Activated T-helper 17 cell treated with anti-CD3 and anti-CD28 coated beads, Interleukin-2, amount 50 U/mL, for 72 hours (primary cell): Measurements from ENCODE around the gene CEP104. TPM values are rescaled to one million over a fixed set of nuclear protein-coding genes. Genes with fewer than 3 reads are reported as not detected.

ENCODE experiments used
- ATAC-seq: fragments of 150-1000 bp; cut with Tn5 transposase; replicated peaks from 2 replicates; pipeline ENCODE4 v1.10.0; 2021; ENCODE audit warnings: mild to moderate bottlenecking, moderate library complexity
- H3K27ac Mint-ChIP-seq: one replicate; pipeline ENCODE4 v1.8.0; 2022; ENCODE audit warnings: mixed read lengths
- H3K27me3 Mint-ChIP-seq: one replicate; pipeline ENCODE4 v1.8.0; 2022; ENCODE audit warnings: mixed read lengths
- H3K36me3 Mint-ChIP-seq: one replicate; pipeline ENCODE4 v1.8.0; 2022; ENCODE audit warnings: low read depth, mild to moderate bottlenecking, mixed read lengths
- H3K4me1 Mint-ChIP-seq: one replicate; pipeline ENCODE4 v1.8.0; 2022; ENCODE audit warnings: mixed read lengths
- H3K4me3 Mint-ChIP-seq: one replicate; pipeline ENCODE4 v1.8.0; 2022; ENCODE audit warnings: mild to moderate bottlenecking, mixed read lengths
- H3K9me3 Mint-ChIP-seq: one replicate; pipeline ENCODE4 v1.8.0; 2022; ENCODE audit warnings: mixed read lengths
- total RNA-seq, 2 donors: library from RNA; stranded (reverse); gene quantifications; one replicate each; pipeline ENCODE4 v1.2.3, GENCODE V29; 2022

The CEP104 gene
- total RNA-seq, 2 donors from 2014 or later = 17.8 to 39.4 TPM

- ATAC-seq = no peak
- Mint-ChIP-seq H3K36me3 (peaks cover 80% of the 10 kb centered on the region), H3K9me3 (no peaks in the 10 kb centered on the region), H3K4me3 (no peak overlapping the region), H3K27me3 (no peaks in the 10 kb centered on the region), H3K27ac (no peak overlapping the region), H3K4me1 (peaks cover 19% of the 10 kb centered on the region)
Observed at GRCh38 chr1:3886106-3886670, 29.2 kb upstream of the CEP104 start.

DNA sequence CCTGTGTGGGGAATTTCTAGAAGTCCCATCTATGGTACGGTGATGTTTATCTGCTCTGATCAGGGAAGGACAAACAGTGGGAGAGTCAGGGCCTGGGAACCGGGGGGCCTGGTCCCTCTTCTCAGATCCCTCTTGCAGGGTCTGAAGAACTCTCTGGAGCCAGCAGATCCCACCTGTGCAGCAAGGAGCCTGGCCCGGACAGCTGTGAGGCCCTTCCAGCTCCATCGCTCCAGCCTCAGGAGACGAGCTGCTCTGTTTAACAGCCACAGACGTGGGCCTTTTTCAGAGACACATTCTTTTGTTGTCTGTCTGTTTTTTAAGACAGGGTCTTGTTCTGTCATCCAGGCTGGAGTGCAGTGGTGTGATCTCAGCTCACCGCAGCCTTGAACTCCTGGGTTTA lies 28.6 kb upstream of the CEP104 start:
- H3K36me3 Mint-ChIP-seq = peaks cover 75% of the 10 kb centered on the region
- ATAC-seq = no peak
- H3K4me3 Mint-ChIP-seq = no peak overlapping the region

GRCh38 chr1:3884966-3885365 lies 28.0 kb upstream of the CEP104 start:
- H3K36me3 Mint-ChIP-seq = peaks cover 69% of the 10 kb centered on the region
- no peak overlapping the region for H3K4me3 Mint-ChIP-seq
- ATAC-seq = peak; percentile 23
- H3K27me3 Mint-ChIP-seq = no peaks in the 10 kb centered on the region
- peaks cover 8% of the 10 kb centered on the region for H3K4me1 Mint-ChIP-seq
- no peaks in the 10 kb centered on the region for H3K9me3 Mint-ChIP-seq
- H3K27ac Mint-ChIP-seq = peak overlapping the region; percentile 35

More for the DNA sequence above, 28.6 kb upstream of the CEP104 start:
- Mint-ChIP-seq H3K9me3 (no peaks in the 10 kb centered on the region), H3K4me1 (peaks cover 15% of the 10 kb centered on the region), H3K27ac (no peak overlapping the region), H3K27me3 (no peaks in the 10 kb centered on the region)

GRCh38 chr1:3883194-3883925 lies 26.3 kb upstream of the CEP104 start:
- Mint-ChIP-seq H3K4me1 (peaks cover 5% of the 10 kb centered on the region), H3K27ac (peak overlapping the region; percentile 24), H3K9me3 (peaks cover 4% of the 10 kb centered on the region), H3K4me3 (peak overlapping the region; percentile 10), H3K27me3 (no peaks in the 10 kb centered on the region), H3K36me3 (peaks cover 69% of the 10 kb centered on the region)
- ATAC-seq = peak; percentile 65

DNA sequence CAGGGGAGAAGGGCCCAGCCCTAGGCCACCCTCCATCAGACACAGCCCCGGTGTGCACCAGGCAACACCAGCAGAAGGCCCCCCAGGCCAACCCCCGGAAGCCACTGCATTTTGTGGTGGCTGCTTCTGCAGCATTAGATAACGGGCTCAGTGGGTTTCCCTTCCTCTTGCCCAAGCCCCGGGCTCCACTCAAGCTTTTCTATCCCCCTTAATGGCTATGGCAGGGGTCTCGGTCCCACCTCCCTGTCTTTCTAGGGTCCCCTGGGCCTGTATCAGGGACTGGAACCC lies 24.1 kb upstream of the CEP104 start:
- ATAC-seq = no peak
- Mint-ChIP-seq H3K9me3 (peaks cover 4% of the 10 kb centered on the region), H3K27ac (no peak overlapping the region), H3K4me1 (peaks cover 5% of the 10 kb centered on the region), H3K4me3 (no peak overlapping the region), H3K36me3 (peaks cover 71% of the 10 kb centered on the region), H3K27me3 (no peaks in the 10 kb centered on the region)

- Mint-ChIP-seq H3K4me3 (no peak overlapping the region), H3K27me3 (no peaks in the 10 kb centered on the region), H3K36me3 (peaks cover 76% of the 10 kb centered on the region), H3K4me1 (peaks cover 5% of the 10 kb centered on the region), H3K27ac (no peak overlapping the region), H3K9me3 (peaks cover 4% of the 10 kb centered on the region)
- no peak for ATAC-seq
Observed at GRCh38 chr1:3880429-3881192, 23.6 kb upstream of the CEP104 start.

- Mint-ChIP-seq H3K4me1 (peaks cover 4% of the 10 kb centered on the region), H3K9me3 (peaks cover 4% of the 10 kb centered on the region), H3K27ac (no peak overlapping the region), H3K4me3 (no peak overlapping the region), H3K36me3 (peaks cover 76% of the 10 kb centered on the region), H3K27me3 (no peaks in the 10 kb centered on the region)
- no peak for ATAC-seq
Observed at GRCh38 chr1:3879787-3880428, 22.9 kb upstream of the CEP104 start.

DNA sequence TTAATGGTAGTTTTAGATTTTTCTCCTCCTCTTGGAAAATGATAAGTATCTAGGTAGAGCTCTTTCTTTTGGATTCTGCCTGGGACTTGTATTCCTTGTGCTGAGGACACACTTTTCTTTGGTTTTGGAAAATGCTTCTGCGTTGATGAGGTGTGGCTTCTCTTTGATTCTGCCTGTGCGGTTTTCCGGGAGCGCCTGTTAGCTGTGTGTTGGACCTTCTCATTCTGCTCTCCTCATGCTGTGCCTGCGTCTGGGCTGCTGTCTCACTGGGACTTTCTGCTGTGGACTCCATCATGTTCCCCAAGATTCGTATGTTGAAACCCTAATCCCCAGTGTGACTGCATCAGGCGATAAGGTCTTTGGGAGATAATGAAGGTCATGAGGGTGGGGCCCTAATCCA lies 22.1 kb upstream of the CEP104 start:
- H3K9me3 Mint-ChIP-seq = peaks cover 4% of the 10 kb centered on the region
- no peak overlapping the region for H3K27ac Mint-ChIP-seq
- peaks cover 71% of the 10 kb centered on the region for H3K36me3 Mint-ChIP-seq
- H3K27me3 Mint-ChIP-seq = no peaks in the 10 kb centered on the region
- no peak for ATAC-seq
- H3K4me3 Mint-ChIP-seq = no peak overlapping the region
- no peaks in the 10 kb centered on the region for H3K4me1 Mint-ChIP-seq

DNA sequence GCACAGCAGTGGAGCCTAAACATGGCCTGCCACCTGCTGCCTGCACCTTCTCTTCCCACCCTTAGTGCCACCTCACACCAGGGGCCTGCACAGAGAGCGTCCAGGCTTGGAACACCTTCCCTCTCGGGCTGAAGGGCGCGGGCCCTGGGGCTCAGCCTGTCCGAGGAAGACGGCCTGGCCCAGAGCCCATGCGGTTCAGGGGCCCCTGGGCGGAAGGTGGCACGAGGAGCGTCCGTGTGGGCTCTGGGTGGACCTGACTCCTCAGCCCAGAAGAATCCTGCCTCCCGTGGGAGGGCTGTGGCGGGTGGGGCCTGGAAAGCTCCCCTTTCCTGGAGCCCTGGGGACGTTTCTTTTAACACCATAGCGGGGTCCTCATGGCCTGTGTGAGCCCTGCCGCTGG lies 19.7 kb upstream of the CEP104 start:
- H3K9me3 Mint-ChIP-seq = peaks cover 4% of the 10 kb centered on the region
- H3K4me3 Mint-ChIP-seq = no peak overlapping the region
- H3K4me1 Mint-ChIP-seq = no peaks in the 10 kb centered on the region
- no peak for ATAC-seq
- no peak overlapping the region for H3K27ac Mint-ChIP-seq
- peaks cover 76% of the 10 kb centered on the region for H3K36me3 Mint-ChIP-seq
- H3K27me3 Mint-ChIP-seq = no peaks in the 10 kb centered on the region

DNA sequence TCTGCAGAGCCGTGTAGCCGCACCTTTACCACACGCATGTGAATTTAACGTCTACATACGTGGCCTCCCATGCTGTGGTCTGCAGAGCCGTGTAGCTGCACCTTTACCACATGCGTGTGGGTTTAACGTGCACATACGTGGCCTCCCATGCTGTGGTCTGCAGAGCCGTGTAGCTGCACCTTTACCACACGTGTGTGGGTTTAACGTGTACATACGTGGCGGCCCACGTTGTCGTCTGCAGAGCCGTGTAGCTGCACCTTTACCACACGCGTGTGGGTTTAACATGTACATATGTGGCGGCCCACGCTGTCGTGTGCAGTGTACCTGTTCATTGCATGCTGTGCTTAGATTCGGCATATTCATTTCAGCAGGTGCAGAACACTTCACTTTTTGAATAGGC lies 17.7 kb upstream of the CEP104 start:
- Mint-ChIP-seq H3K36me3 (peaks cover 85% of the 10 kb centered on the region), H3K9me3 (peaks cover 4% of the 10 kb centered on the region), H3K4me3 (no peak overlapping the region), H3K27ac (no peak overlapping the region), H3K4me1 (no peaks in the 10 kb centered on the region), H3K27me3 (no peaks in the 10 kb centered on the region)
- no peak for ATAC-seq

DNA sequence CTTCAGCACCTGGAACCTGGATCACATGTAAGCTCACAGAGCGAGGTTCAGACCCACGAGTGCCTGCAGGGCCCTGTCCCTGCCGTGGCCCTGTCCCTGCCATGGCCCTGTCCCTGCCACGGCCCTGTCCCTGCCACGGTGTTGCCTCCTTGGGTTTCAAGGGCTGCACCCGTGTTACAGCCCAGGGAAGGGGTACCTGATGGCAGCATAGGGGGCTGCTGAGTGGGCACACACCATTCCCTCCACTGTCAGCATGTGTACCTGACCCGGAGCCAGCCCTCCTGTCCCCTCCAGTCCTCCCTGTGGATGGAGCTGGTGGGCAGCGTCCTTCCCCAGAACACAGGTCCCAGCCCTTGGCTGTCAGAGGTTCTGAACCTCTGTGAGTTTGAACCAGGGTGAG lies 15.5 kb upstream of the CEP104 start:
- Mint-ChIP-seq H3K4me1 (peaks cover 4% of the 10 kb centered on the region), H3K9me3 (no peaks in the 10 kb centered on the region), H3K27ac (no peak overlapping the region), H3K36me3 (peaks cover 76% of the 10 kb centered on the region), H3K27me3 (no peaks in the 10 kb centered on the region), H3K4me3 (no peak overlapping the region)
- ATAC-seq = no peak

- no peak overlapping the region for H3K27ac Mint-ChIP-seq
- no peaks in the 10 kb centered on the region for H3K27me3 Mint-ChIP-seq
- ATAC-seq = no peak
- H3K9me3 Mint-ChIP-seq = no peaks in the 10 kb centered on the region
- peaks cover 4% of the 10 kb centered on the region for H3K4me1 Mint-ChIP-seq
- no peak overlapping the region for H3K4me3 Mint-ChIP-seq
- peaks cover 76% of the 10 kb centered on the region for H3K36me3 Mint-ChIP-seq
Observed at GRCh38 chr1:3871451-3871805, 14.4 kb upstream of the CEP104 start.

- no peak for ATAC-seq
- Mint-ChIP-seq H3K9me3 (no peaks in the 10 kb centered on the region), H3K36me3 (peaks cover 62% of the 10 kb centered on the region), H3K4me3 (no peak overlapping the region), H3K27ac (no peak overlapping the region), H3K4me1 (peaks cover 4% of the 10 kb centered on the region), H3K27me3 (no peaks in the 10 kb centered on the region)
Observed at GRCh38 chr1:3869751-3870301, 12.8 kb upstream of the CEP104 start.

DNA sequence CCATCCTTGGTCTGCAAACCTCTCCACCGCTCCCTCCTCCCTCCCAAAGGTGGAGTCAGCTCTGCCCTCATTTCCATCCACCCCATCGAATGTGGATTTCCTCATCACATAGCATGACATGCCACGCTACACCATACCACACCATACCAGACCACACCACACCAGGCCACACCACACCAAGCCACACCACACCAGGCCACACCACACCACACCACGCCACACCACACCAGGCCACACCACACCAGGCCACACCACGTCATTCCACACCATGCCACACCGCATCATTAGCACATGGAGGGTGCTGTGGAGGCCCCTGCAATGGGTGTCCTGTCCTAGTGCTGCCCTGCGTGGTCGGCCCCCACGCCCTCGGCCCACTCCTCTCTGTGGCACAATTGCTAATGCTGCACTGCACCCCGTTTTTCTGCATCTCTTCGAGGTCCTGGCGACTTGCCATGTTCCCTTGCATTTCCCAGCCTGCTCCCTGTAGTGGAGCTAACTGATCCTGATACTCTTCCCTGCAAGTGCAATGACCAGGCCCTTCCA lies 11.5 kb upstream of the CEP104 start:
- Mint-ChIP-seq H3K36me3 (peaks cover 54% of the 10 kb centered on the region), H3K4me3 (no peak overlapping the region), H3K27me3 (no peaks in the 10 kb centered on the region), H3K27ac (peak overlapping the region; percentile 52), H3K9me3 (no peaks in the 10 kb centered on the region), H3K4me1 (peaks cover 4% of the 10 kb centered on the region)
- ATAC-seq = no peak
